A549 (cell line): Measurements from ENCODE around the gene LRRC63. TPM values are rescaled to one million over a fixed set of nuclear protein-coding genes. Genes with fewer than 3 reads are reported as not detected.

Source experiments
- ATAC-seq, 2 experiments: fragments of 200-7000 bp in 1 of 2; fragments of >200 bp in 1 of 2; cut with Nextera tagmentation in 1 of 2; cut with Tn5 transposase in 1 of 2; 3 replicates each; pipeline versions ENCODE4 v1.8.0 to v1.9.1; 2018 to 2020; ENCODE audit warnings: mild to moderate bottlenecking in 1 of 2, moderate library complexity in 1 of 2
- CTCF ChIA-PET: fragments of 300-600 bp; sonication (Branson Sonifier 250); formaldehyde crosslinking; extraction: SDS; loops from one replicate; lab custom pipeline; 2021; ENCODE audit warnings: antibody characterized with exemption, inconsistent platforms; lab: Yijun Ruan, JAX
- POLR2A ChIA-PET: fragments of 350-600 bp; formaldehyde crosslinking; extraction: SDS; loops from one replicate; lab custom pipeline; 2021; ENCODE audit warnings: antibody characterized with exemption, inconsistent platforms; lab: Yijun Ruan, JAX
- DNase-seq, 2 experiments: peaks; one replicate each; pipeline versions ENCODE4 v3.0.0 to v3.0.0-alpha.2; 2011 to 2016; ENCODE audit warnings: low read depth in 1 of 2, low spot score in 1 of 2
- FAIRE-seq: peaks from 2 replicates; lab custom pipeline; 2011; peaks lifted over from hg19 to GRCh38; lab: Jason Lieb, UNC
- H3K27ac ChIP-seq, 2 experiments: fragments of >200 bp; sonication (Bioruptor Twin); formaldehyde crosslinking; 3 replicates each; pipeline ENCODE4 v1.5.1; 2016 to 2017
- H3K4me1 ChIP-seq: fragments of >200 bp; sonication (Bioruptor Twin); formaldehyde crosslinking; 3 replicates; pipeline ENCODE4 v1.6.1; 2016
- H3K4me2 ChIP-seq: fragments of >200 bp; sonication (Bioruptor Twin); formaldehyde crosslinking; 3 replicates; pipeline ENCODE4 v1.6.1; 2016
- H3K4me3 ChIP-seq: fragments of >200 bp; sonication (Bioruptor Twin); formaldehyde crosslinking; 3 replicates; pipeline ENCODE4 v1.5.1; 2016
- H3K9me3 ChIP-seq: fragments of >200 bp; sonication (Bioruptor Twin); formaldehyde crosslinking; 3 replicates; pipeline ENCODE4 v1.6.1; 2016
- BHLHE40 ChIP-seq: IDR thresholded peaks from 2 replicates; pipeline ENCODE4 v1.6.1; 2012; ENCODE audit warnings: low read depth, low read length, inconsistent platforms
- CHD4 ChIP-seq: fragments of 200-600 bp; sonication (generic); IDR thresholded peaks from 2 replicates; pipeline ENCODE4 v1.6.1; 2016; ENCODE audit warnings: antibody characterized with exemption, mild to moderate bottlenecking, borderline replicate concordance
- EHF ChIP-seq: fragments of 250-450 bp; sonication (Bioruptor Pico); IDR thresholded peaks from 2 replicates; pipeline ENCODE4 v1.5.0; 2020; ENCODE audit warnings: mild to moderate bottlenecking
- EHMT2 ChIP-seq: fragments of 200-600 bp; sonication (generic); IDR thresholded peaks from 2 replicates; pipeline ENCODE4 v1.6.1; 2016; ENCODE audit warnings: antibody characterized with exemption, low read depth, mild to moderate bottlenecking, moderate library complexity
- ELK1 ChIP-seq: fragments of 150-350 bp; IDR thresholded peaks from 2 replicates; pipeline ENCODE4 v1.6.1; 2014; ENCODE audit warnings: low read depth, mild to moderate bottlenecking, low read length
- FOSB ChIP-seq: fragments of 250-450 bp; sonication (Bioruptor Pico); IDR thresholded peaks from 2 replicates; pipeline ENCODE4 v1.5.0; 2020; ENCODE audit warnings: mild to moderate bottlenecking, moderate library complexity
- HDAC2 ChIP-seq: fragments of 200-600 bp; sonication (generic); IDR thresholded peaks from 2 replicates; pipeline ENCODE4 v1.6.1; 2016
- HOXB5 ChIP-seq: fragments of 250-450 bp; sonication (Bioruptor Pico); IDR thresholded peaks from 2 replicates; pipeline ENCODE4 v1.5.0; 2020; ENCODE audit warnings: mild to moderate bottlenecking, moderate library complexity
- MAZ ChIP-seq: fragments of 150-350 bp; IDR thresholded peaks from 2 replicates; pipeline ENCODE4 v1.6.1; 2014; ENCODE audit warnings: antibody characterized with exemption, low read depth, low read length, borderline replicate concordance
- NFE2L2 ChIP-seq: fragments of 150-350 bp; conservative IDR thresholded peaks from 2 replicates; pipeline ENCODE4 v1.6.1; 2014; ENCODE audit warnings: low read length
- NPAS2 ChIP-seq: fragments of 250-450 bp; sonication (Bioruptor Pico); IDR thresholded peaks from 2 replicates; pipeline ENCODE4 v1.8.0; 2022; ENCODE audit warnings: mild to moderate bottlenecking, moderate library complexity, borderline replicate concordance
- PHF8 ChIP-seq: fragments of 200-600 bp; sonication (generic); IDR thresholded peaks from 2 replicates; pipeline ENCODE4 v1.6.1; 2016; ENCODE audit warnings: low read depth, mild to moderate bottlenecking, antibody characterized with exemption, moderate library complexity, borderline replicate concordance
- RAD21 ChIP-seq, 2 experiments: fragments of >200 bp in 1 of 2; sonication (Bioruptor Twin) in 1 of 2; formaldehyde crosslinking in 1 of 2; IDR thresholded peaks in 1 of 2; conservative IDR thresholded peaks in 1 of 2; 2 replicates in 1 of 2; 3 replicates in 1 of 2; pipeline ENCODE4 v1.6.1; 2012 to 2018; ENCODE audit warnings: inconsistent platforms in 1 of 2
- RFX5 ChIP-seq: fragments of 450-650 bp; IDR thresholded peaks from 2 replicates; pipeline ENCODE4 v1.7.1; 2014; ENCODE audit warnings: antibody characterized with exemption, mild to moderate bottlenecking, moderate library complexity
- SREBF2 ChIP-seq: fragments of 450-650 bp; IDR thresholded peaks from 2 replicates; pipeline ENCODE4 v1.6.1; 2014; ENCODE audit warnings: mild to moderate bottlenecking, moderate library complexity
- WGBS: methylation state at CpG from one replicate; pipeline ENCODE4 v1.1.6; 2017; ENCODE audit errors: missing lambda C conversion rate; 5-methylcytosine and 5-hydroxymethylcytosine counted together
- polyA plus RNA-seq, 4 experiments: library from polyadenylated mRNA; depleted of rRNA in 3 of 4; stranded (reverse); fragments of >200 nt; fragmentation: RNase III in 1 of 4; extraction: RNeasy Plus Mini Kit Qiagen cat#74134 plus additional on column Dnase treatment in 1 of 4; gene quantifications; 2 replicates in 3 of 4; 3 replicates in 1 of 4; pipeline ENCODE4 v1.2.3, GENCODE V29; 2011 to 2017
- TF ChIP-seq, protein P1 (sequence below): IDR thresholded peaks from 2 replicates; pipeline ENCODE4 v1.6.1; 2012; ENCODE audit warnings: low read depth, borderline replicate concordance
- TF ChIP-seq, protein P2 (sequence below): fragments of 250-450 bp; sonication (Bioruptor Pico); IDR thresholded peaks from 2 replicates; pipeline ENCODE4 v1.5.0; 2020; ENCODE audit warnings: low read depth, mild to moderate bottlenecking, moderate library complexity
- TF ChIP-seq, protein P3 (sequence below): IDR thresholded peaks from 2 replicates; pipeline ENCODE4 v1.6.1; 2012

Gene LRRC63
- polyA plus RNA-seq, 2 of the 4 experiments (the other 2 are of a cell fraction): 0.06 to 0.19 TPM

DNA sequence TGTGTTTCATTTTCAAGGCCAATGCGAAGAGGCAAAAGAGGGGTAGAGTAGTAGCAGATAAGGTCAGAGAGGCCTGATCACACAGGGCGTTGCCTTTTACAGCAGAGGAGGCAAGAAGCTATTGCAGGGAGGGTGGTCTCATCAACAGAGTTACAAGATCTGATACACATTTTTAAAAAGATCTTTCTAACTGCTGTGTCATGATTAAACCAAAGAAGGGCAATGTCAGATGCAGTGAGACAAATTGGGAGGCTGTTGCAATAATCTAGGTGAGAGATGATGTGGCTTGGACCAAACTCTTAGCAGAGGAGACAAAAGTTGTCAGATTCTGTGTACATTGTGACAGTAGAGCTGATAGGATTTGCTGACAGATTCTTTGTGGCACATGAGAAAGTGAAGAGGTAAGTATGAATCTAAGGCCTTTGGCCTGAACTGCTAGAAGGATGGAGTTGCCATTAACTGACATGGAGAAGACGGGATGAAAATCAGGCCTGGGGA, 13.0 kb upstream of the LRRC63 start:
- TF ChIP-seq CHD4 (no peak), MAZ (no peak), HDAC2 (no peak), PHF8 (no peak), RFX5 (no peak), RAD21 (conservative IDR thresholded peaks at IDR 0.05 in 1 of 2, IDR thresholded peaks at IDR 0.05 in 1 of 2) (no peak)
- TF ChIP-seq, protein P1, sequence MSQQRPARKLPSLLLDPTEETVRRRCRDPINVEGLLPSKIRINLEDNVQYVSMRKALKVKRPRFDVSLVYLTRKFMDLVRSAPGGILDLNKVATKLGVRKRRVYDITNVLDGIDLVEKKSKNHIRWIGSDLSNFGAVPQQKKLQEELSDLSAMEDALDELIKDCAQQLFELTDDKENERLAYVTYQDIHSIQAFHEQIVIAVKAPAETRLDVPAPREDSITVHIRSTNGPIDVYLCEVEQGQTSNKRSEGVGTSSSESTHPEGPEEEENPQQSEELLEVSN: no peak
- TF ChIP-seq, all 56 proteins: peak for 0
- 63% methylated on average over 3 of the region's 3 CpGs for WGBS
- CTCF ChIA-PET: no interaction called here

GRCh38 chr13:46202188-46202795, 9.4 kb upstream of the LRRC63 start:
- no peak overlapping the region for H3K4me3 ChIP-seq
- FAIRE-seq (no peak), ATAC-seq (no peak), DNase-seq (no peak)
- WGBS: 67% methylated on average over 3 of the region's 3 CpGs
- TF ChIP-seq EHMT2 (no peak), HOXB5 (CRISPR knock-in tag) (no peak)
- H3K4me1 ChIP-seq: no peaks in the 10 kb centered on the region
- ChIA-PET POLR2A (no interaction called here), CTCF (no interaction called here)
- no peak overlapping the region for H3K27ac ChIP-seq
- H3K9me3 ChIP-seq: no peaks in the 10 kb centered on the region
- no peak overlapping the region for H3K4me2 ChIP-seq

More for the DNA sequence above, 13.0 kb upstream of the LRRC63 start:
- Histone ChIP-seq H3K4me3 (no peak overlapping the region), H3K4me2 (no peak overlapping the region), H3K27ac (no peak overlapping the region), H3K9me3 (no peaks in the 10 kb centered on the region), H3K4me1 (no peaks in the 10 kb centered on the region)
- POLR2A ChIA-PET: no interaction called here
- ATAC-seq (no peak), FAIRE-seq (no peak), DNase-seq (no peak)

GRCh38 chr13:46202966-46203365, 8.8 kb upstream of the LRRC63 start:
- Histone ChIP-seq H3K9me3 (no peaks in the 10 kb centered on the region), H3K27ac (no peak overlapping the region), H3K4me2 (no peak overlapping the region), H3K4me1 (no peaks in the 10 kb centered on the region), H3K4me3 (no peak overlapping the region)
- FAIRE-seq (no peak), ATAC-seq (no peak), DNase-seq (no peak)
- ChIA-PET CTCF (no interaction called here), POLR2A (no interaction called here)
- 66% methylated on average over 5 of the region's 5 CpGs for WGBS
- TF ChIP-seq FOSB (CRISPR knock-in tag) (no peak), NFE2L2 (no peak), BHLHE40 (no peak), NPAS2 (CRISPR knock-in tag) (no peak), CHD4 (no peak), EHF (CRISPR knock-in tag) (no peak), SREBF2 (no peak), ELK1 (no peak)
- TF ChIP-seq, protein P2, sequence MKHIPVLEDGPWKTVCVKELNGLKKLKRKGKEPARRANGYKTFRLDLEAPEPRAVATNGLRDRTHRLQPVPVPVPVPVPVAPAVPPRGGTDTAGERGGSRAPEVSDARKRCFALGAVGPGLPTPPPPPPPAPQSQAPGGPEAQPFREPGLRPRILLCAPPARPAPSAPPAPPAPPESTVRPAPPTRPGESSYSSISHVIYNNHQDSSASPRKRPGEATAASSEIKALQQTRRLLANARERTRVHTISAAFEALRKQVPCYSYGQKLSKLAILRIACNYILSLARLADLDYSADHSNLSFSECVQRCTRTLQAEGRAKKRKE (CRISPR knock-in tag): no peak
- TF ChIP-seq, protein P3, sequence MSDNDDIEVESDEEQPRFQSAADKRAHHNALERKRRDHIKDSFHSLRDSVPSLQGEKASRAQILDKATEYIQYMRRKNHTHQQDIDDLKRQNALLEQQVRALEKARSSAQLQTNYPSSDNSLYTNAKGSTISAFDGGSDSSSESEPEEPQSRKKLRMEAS: no peak
